ENCODE measurements around the gene PRKCH. TPM values are rescaled to one million over a fixed set of nuclear protein-coding genes. Genes with fewer than 3 reads are reported as not detected.

PRKCH gene
- total and polyA plus RNA-seq, 9 of the 15 experiments (the other 6 are each of a cell fraction or from before 2014, with no cell fraction given) = 0.61 to 4.4 (median 4.0) TPM

DNA sequence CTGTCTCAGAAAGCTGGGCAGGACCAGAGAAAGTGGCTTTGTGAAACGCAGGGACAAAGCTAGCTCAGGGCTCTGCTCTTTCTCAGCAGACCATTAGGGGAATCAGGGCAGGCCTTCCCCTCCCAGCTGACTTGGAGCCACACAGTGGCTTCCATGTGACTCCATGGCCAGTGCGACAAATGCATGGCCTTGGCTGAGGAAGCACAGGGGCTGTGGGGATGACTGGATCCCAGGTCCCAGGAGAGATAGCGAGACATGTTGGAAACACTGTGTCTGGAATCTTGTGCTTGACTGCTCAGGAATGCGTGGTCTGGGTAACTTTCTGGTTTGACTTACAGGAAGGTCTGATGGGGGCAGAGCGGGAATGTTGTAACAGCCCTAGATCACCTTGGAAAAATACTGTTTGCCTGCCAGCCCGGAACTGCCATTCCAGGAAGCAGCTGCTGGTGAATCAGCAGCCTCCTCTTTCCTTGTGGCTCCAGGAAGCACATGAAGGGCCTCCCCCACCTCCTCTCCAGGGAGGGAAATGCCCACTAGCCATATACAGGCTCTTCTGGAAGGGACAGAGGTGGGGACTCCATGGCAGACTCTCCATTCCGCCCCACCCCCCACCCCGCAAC is 240.4 kb downstream of the PRKCH start:
- Histone ChIP-seq H3K4me3 (no peak overlapping the region), H3K9ac (ENCODE audit: insufficient read depth in 1 of 2, low read depth in 2 of 2, low read length in 2 of 2) (peak overlapping the region in 1 of 2 experiments; percentile 43; a peak in 1 of 4 replicates)
- in situ Hi-C loops (cut with MboI) = no loop called here
- TF ChIP-seq, protein P1, sequence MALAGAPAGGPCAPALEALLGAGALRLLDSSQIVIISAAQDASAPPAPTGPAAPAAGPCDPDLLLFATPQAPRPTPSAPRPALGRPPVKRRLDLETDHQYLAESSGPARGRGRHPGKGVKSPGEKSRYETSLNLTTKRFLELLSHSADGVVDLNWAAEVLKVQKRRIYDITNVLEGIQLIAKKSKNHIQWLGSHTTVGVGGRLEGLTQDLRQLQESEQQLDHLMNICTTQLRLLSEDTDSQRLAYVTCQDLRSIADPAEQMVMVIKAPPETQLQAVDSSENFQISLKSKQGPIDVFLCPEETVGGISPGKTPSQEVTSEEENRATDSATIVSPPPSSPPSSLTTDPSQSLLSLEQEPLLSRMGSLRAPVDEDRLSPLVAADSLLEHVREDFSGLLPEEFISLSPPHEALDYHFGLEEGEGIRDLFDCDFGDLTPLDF (CRISPR knock-in tag; IDR thresholded peaks at IDR 0.05) = no peak
- TF ChIP-seq SRF (CRISPR knock-in tag; IDR thresholded peaks at IDR 0.05) (0 out of 4 replicates have a peak, but pooled peaks of 1 of the 2 experiments have one; percentile 32), CAMTA2 (CRISPR knock-in tag; conservative IDR thresholded peaks at IDR 0.05) (no peak), ZBTB8A (IDR thresholded peaks at IDR 0.05; ENCODE audit: partially characterized antibody) (no peak), ZNF699 (CRISPR knock-in tag; IDR thresholded peaks at IDR 0.05; ENCODE audit: insufficient replicate concordance) (no peak), CXXC5 (CRISPR knock-in tag; IDR thresholded peaks at IDR 0.05) (peak; percentile 14; the same call in 1 of the 2 replicates), ELF1 (tag; IDR thresholded peaks at IDR 0.05) (peak; percentile 52; the same call in 1 of the 2 replicates), ZNF239 (CRISPR knock-in tag; IDR thresholded peaks at IDR 0.05) (no peak), POU5F1 (IDR thresholded peaks at IDR 0.05; ENCODE audit: borderline replicate concordance, low read depth, low read length, partially characterized antibody) (no peak), SLC30A9 (CRISPR knock-in tag; IDR thresholded peaks at IDR 0.05) (no peak), MYBL2 (IDR thresholded peaks at IDR 0.05; ENCODE audit: low read depth) (no peak), MYBL2 (CRISPR knock-in tag; IDR thresholded peaks at IDR 0.05; ENCODE audit: borderline replicate concordance) (no peak), ZSCAN32 (CRISPR knock-in tag; IDR thresholded peaks at IDR 0.05) (no peak), MED1 (CRISPR knock-in tag; IDR thresholded peaks at IDR 0.05; ENCODE audit: borderline replicate concordance) (no peak), CHD1 (IDR thresholded peaks at IDR 0.05; ENCODE audit: low read length) (no peak), ZNF780A (CRISPR knock-in tag; IDR thresholded peaks at IDR 0.05) (no peak), PHB2 (IDR thresholded peaks at IDR 0.05; ENCODE audit: low read depth) (no peak), NR4A1 (CRISPR knock-in tag; IDR thresholded peaks at IDR 0.05) (no peak), NR4A1 (tag; IDR thresholded peaks at IDR 0.05) (0 out of 2 replicates have a peak, but pooled peaks have one; percentile 28), SMARCC2 (IDR thresholded peaks at IDR 0.05; ENCODE audit: low read depth) (no peak)
- TF ChIP-seq, protein P2, sequence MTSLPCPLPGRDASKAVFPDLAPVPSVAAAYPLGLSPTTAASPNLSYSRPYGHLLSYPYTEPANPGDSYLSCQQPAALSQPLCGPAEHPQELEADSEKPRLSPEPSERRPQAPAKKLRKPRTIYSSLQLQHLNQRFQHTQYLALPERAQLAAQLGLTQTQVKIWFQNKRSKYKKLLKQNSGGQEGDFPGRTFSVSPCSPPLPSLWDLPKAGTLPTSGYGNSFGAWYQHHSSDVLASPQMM (CRISPR knock-in tag; IDR thresholded peaks at IDR 0.05) = no peak
- TF ChIP-seq, protein P3, sequence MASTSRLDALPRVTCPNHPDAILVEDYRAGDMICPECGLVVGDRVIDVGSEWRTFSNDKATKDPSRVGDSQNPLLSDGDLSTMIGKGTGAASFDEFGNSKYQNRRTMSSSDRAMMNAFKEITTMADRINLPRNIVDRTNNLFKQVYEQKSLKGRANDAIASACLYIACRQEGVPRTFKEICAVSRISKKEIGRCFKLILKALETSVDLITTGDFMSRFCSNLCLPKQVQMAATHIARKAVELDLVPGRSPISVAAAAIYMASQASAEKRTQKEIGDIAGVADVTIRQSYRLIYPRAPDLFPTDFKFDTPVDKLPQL (IDR thresholded peaks at IDR 0.05; ENCODE audit: extremely low read depth, insufficient read length) = no peak

More for the DNA sequence above, 240.4 kb downstream of the PRKCH start:
- ATAC-seq = no peak
- Histone ChIP-seq H3K27ac (ENCODE audit: extremely low read depth, low read depth, low read length) (peak overlapping the region; percentile 81; the same call in 2 of the 3 replicates), H3K79me2 (ENCODE audit: control insufficient read depth, insufficient read depth, low read length) (no peaks in the 10 kb centered on the region), H4K20me1 (replicated peaks; ENCODE audit: control insufficient read depth, insufficient read depth, low read length) (no peaks in the 10 kb centered on the region), H3K36me3 (ENCODE audit: control insufficient read depth, insufficient read depth, low read length) (no peaks in the 10 kb centered on the region), H3K9me1 (ENCODE audit: control insufficient read depth, insufficient read depth, low read length) (no peaks in the 10 kb centered on the region), H3K9me3 (replicated peaks; ENCODE audit: control insufficient read depth, insufficient read depth, low read depth, low read length) (no peaks in the 10 kb centered on the region), H3K27me3 (ENCODE audit: control insufficient read depth in 2 of 2, insufficient read depth in 2 of 2, low read length in 2 of 2) (no peaks in the 10 kb centered on the region), H3K4me2 (ENCODE audit: insufficient read depth, low read length) (no peak overlapping the region), H2AFZ (ENCODE audit: low read depth, low read length) (peak overlapping the region; percentile 74), H3K4me1 (replicated peaks in 1 of 2; ENCODE audit: control insufficient read depth in 2 of 2, insufficient read depth in 2 of 2, low read length in 2 of 2) (peaks cover 29 to 54% of the 10 kb centered on the region in 2 experiments)
- no TSS peak for BruUV-seq (replicated peaks)
- 36% methylated on average over 6 of the region's 8 CpGs for WGBS (ENCODE audit: insufficient coverage, low coverage, missing lambda C conversion rate)
- intact Hi-C loops (cut with micrococcal nuclease) = loop anchor here (5.0 kb wide), 1 partner anchor 136 kb away; the partner anchor contains the start of gene HIF1A
- ChIA-PET CTCF (ENCODE audit: low intra/inter-chr PET ratio) (no interaction called here), POLR2A (interaction anchor here (0.6 to 1.5 kb wide), 3 partner anchors 8 to 343 kb away, joined by 4 to 13 read pairs (median 4); no protein-coding TSS in a partner anchor)
- FAIRE-seq = peak; percentile 42
- peak in 1 of 4 experiments; percentile 11 for DNase-seq (ENCODE audit: extremely low read depth in 1 of 4, low spot score in 3 of 4)
